ENCODE data around the gene BSN. TPM values are rescaled to one million over a fixed set of nuclear protein-coding genes. Genes with fewer than 3 reads are reported as not detected.
"Not testable (repeated sequence)": the region's sequence is repeated elsewhere in the genome, so short reads cannot be mapped to it uniquely, and the experiment has no call there.

BSN gene
- total RNA-seq, 1 experiment from 2014 or later, result 0.92 TPM

GRCh38 chr3:49570028-49570654 is 15.9 kb downstream of the BSN start:
- BruUV-seq (replicated peaks), result no TSS peak
- no peaks in the 10 kb centered on the region for H3K4me1 Mint-ChIP-seq (ENCODE audit: low read depth, unreplicated experiment)
- H3K9me3 Mint-ChIP-seq (ENCODE audit: low read depth, unreplicated experiment), result no peaks in the 10 kb centered on the region
- no peak overlapping the region for H3K27ac Mint-ChIP-seq (ENCODE audit: unreplicated experiment)
- no peak overlapping the region for H3K4me3 Mint-ChIP-seq (ENCODE audit: low read depth, unreplicated experiment)
- H3K36me3 Mint-ChIP-seq (ENCODE audit: insufficient read depth, unreplicated experiment), result no peaks in the 10 kb centered on the region
- intact Hi-C loops (cut with micrococcal nuclease; ENCODE audit: unreplicated experiment), result no loop called here
- no peak for TF ChIP-seq CTCF (IDR thresholded peaks at IDR 0.05; ENCODE audit: unreplicated experiment)
- CTCF ChIA-PET, result interaction anchor here (0.7 kb wide), 1 partner anchor 101 kb away, joined by 8 read pairs; no protein-coding TSS in a partner anchor
- peaks cover 56% of the 10 kb centered on the region for H3K27me3 Mint-ChIP-seq (ENCODE audit: unreplicated experiment)
- DNase-seq, result no peak

GRCh38 chr3:49582177-49582576 is 27.9 kb downstream of the BSN start:
- intact Hi-C loops (cut with micrococcal nuclease; ENCODE audit: unreplicated experiment), result no loop called here
- no peak overlapping the region for H3K27ac Mint-ChIP-seq (ENCODE audit: unreplicated experiment)
- CTCF ChIA-PET, result no interaction called here

GRCh38 chr3:49585261-49585755 is 31.0 kb downstream of the BSN start:
- CTCF ChIA-PET, result interaction anchor here (0.6 kb wide), 1 partner anchor 127 kb away, joined by 3 read pairs; no protein-coding TSS in a partner anchor
- H3K4me1 Mint-ChIP-seq (ENCODE audit: low read depth, unreplicated experiment); H3K27ac Mint-ChIP-seq (ENCODE audit: unreplicated experiment); H3K4me3 Mint-ChIP-seq (ENCODE audit: low read depth, unreplicated experiment); H3K27me3 Mint-ChIP-seq (ENCODE audit: unreplicated experiment); H3K9me3 Mint-ChIP-seq (ENCODE audit: low read depth, unreplicated experiment); intact Hi-C loops (cut with micrococcal nuclease; ENCODE audit: unreplicated experiment); DNase-seq; H3K36me3 Mint-ChIP-seq (ENCODE audit: insufficient read depth, unreplicated experiment); BruUV-seq (replicated peaks): not testable (repeated sequence)

More at GRCh38 chr3:49582177-49582576, 27.9 kb downstream of the BSN start:
- DNase-seq, result no peak
- no peaks in the 10 kb centered on the region for H3K36me3 Mint-ChIP-seq (ENCODE audit: insufficient read depth, unreplicated experiment)
- no peaks in the 10 kb centered on the region for H3K4me1 Mint-ChIP-seq (ENCODE audit: low read depth, unreplicated experiment)
- no TSS peak for BruUV-seq (replicated peaks)
- no peak overlapping the region for H3K4me3 Mint-ChIP-seq (ENCODE audit: low read depth, unreplicated experiment)
- no peak for TF ChIP-seq CTCF (IDR thresholded peaks at IDR 0.05; ENCODE audit: unreplicated experiment)
- H3K9me3 Mint-ChIP-seq (ENCODE audit: low read depth, unreplicated experiment), result no peaks in the 10 kb centered on the region
- no peaks in the 10 kb centered on the region for H3K27me3 Mint-ChIP-seq (ENCODE audit: unreplicated experiment)

GRCh38 chr3:49591615-49592014 is 37.3 kb downstream of the BSN start:
- no peak for DNase-seq
- CTCF ChIA-PET, result no interaction called here
- no peaks in the 10 kb centered on the region for H3K9me3 Mint-ChIP-seq (ENCODE audit: low read depth, unreplicated experiment)
- BruUV-seq (replicated peaks), result no TSS peak
- intact Hi-C loops (cut with micrococcal nuclease; ENCODE audit: unreplicated experiment), result no loop called here
- H3K27me3 Mint-ChIP-seq (ENCODE audit: unreplicated experiment), result no peaks in the 10 kb centered on the region
- no peak overlapping the region for H3K27ac Mint-ChIP-seq (ENCODE audit: unreplicated experiment)
- H3K36me3 Mint-ChIP-seq (ENCODE audit: insufficient read depth, unreplicated experiment), result no peaks in the 10 kb centered on the region
- no peak for TF ChIP-seq CTCF (IDR thresholded peaks at IDR 0.05; ENCODE audit: unreplicated experiment)
- H3K4me1 Mint-ChIP-seq (ENCODE audit: low read depth, unreplicated experiment), result no peaks in the 10 kb centered on the region
- no peak overlapping the region for H3K4me3 Mint-ChIP-seq (ENCODE audit: low read depth, unreplicated experiment)

- no peak for TF ChIP-seq CTCF (IDR thresholded peaks at IDR 0.05; ENCODE audit: unreplicated experiment)
- no peaks in the 10 kb centered on the region for H3K9me3 Mint-ChIP-seq (ENCODE audit: low read depth, unreplicated experiment)
- no peaks in the 10 kb centered on the region for H3K36me3 Mint-ChIP-seq (ENCODE audit: insufficient read depth, unreplicated experiment)
- H3K4me1 Mint-ChIP-seq (ENCODE audit: low read depth, unreplicated experiment), result no peaks in the 10 kb centered on the region
- no peak for DNase-seq
- H3K4me3 Mint-ChIP-seq (ENCODE audit: low read depth, unreplicated experiment), result no peak overlapping the region
- H3K27me3 Mint-ChIP-seq (ENCODE audit: unreplicated experiment), result no peaks in the 10 kb centered on the region
- no TSS peak for BruUV-seq (replicated peaks)
- CTCF ChIA-PET, result no interaction called here
- intact Hi-C loops (cut with micrococcal nuclease; ENCODE audit: unreplicated experiment), result no loop called here
- no peak overlapping the region for H3K27ac Mint-ChIP-seq (ENCODE audit: unreplicated experiment)
Measured at GRCh38 chr3:49593041-49593440, 38.8 kb downstream of the BSN start.
